GM18499 (cell line): ENCODE results near the gene ITPKC.
"Not testable (repeated sequence)": the region's sequence is repeated elsewhere in the genome, so short reads cannot be mapped to it uniquely, and the experiment has no call there.

ENCODE experiments used
- ATAC-seq: cut with Tn5 transposase; IDR thresholded peaks from one replicate; pipeline ENCODE4 v1.9.1; 2021; ENCODE audit warnings: moderate number of reproducible peaks; ENCODE audit not compliant: insufficient read depth, unreplicated experiment

ITPKC gene

GRCh38 chr19:40714441-40715299 is 2.2 kb upstream of the ITPKC start:
- no peak for ATAC-seq

- no peak for ATAC-seq
Measured at GRCh38 chr19:40716031-40716481, 856 bp upstream of the ITPKC start.

GRCh38 chr19:40717325-40717879 is 490 bp downstream of the ITPKC start:
- no peak for ATAC-seq

- ATAC-seq: no peak
Measured at GRCh38 chr19:40717880-40718773, 1.2 kb downstream of the ITPKC start.

- no peak for ATAC-seq
Measured at GRCh38 chr19:40718774-40719391, 2.0 kb downstream of the ITPKC start.

DNA sequence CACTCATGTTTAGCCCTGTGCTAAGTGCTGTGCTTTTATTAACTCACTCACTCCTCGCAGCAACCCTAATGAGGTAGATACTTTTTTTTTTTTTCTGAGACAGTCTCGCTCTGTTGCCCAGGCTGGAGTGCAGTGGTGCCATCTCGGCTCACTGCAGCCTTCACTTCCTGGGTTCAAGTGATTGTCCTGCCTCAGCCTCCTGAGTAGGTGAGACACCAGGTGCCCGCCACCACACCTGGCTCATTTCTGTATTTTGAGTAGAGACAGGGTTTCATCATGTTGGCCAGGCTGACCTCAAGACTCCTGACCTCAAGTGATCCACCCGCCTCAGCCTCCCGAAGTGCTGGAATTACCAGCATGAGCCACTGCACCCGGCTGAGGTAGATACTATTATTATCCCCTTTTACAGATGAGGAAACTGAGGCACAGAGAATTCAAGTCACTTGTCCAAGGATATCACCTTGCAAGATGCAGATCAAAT is 2.5 kb downstream of the ITPKC start:
- no peak for ATAC-seq

DNA sequence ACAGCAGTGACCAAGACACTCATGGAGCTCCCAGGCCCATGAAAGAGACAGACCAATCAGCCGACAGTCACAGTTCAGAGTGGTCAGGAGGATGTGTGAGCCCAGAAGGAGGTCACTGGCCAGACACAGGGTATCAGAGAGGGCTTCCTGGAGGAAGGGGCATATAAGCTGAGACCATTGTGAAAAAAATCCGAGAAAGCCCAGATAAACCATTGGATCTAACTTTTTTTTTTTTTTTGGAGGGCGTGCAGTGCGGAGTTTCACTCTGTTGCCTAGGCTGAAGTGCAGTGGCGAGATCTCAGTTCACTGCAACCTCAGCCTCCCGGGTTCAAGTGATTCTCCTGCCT is 4.2 kb downstream of the ITPKC start:
- ATAC-seq: no peak

GRCh38 chr19:40721936-40722661 is 5.2 kb downstream of the ITPKC start:
- no peak for ATAC-seq

GRCh38 chr19:40723661-40724254 is 6.8 kb downstream of the ITPKC start:
- ATAC-seq: no peak

GRCh38 chr19:40724315-40724714 is 7.4 kb downstream of the ITPKC start:
- no peak for ATAC-seq

DNA sequence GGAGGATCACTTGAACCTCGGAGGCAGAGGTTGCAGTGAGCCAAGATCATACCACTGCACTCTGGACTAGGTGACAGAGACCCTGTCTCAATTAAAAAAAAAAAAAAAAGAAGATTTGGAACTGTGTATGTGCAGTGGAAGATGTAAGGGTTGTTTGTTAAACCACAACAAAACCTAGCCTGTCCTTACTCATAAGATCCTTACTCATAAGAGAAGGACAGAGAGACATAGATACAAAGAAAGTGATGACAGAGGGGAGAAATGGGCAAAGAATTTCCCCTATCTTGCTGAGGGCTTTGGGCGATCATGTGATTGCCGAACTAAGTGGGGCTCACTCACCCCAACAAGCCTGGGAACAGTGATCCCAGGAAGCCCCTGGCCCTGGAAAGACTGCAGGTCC is 7.9 kb downstream of the ITPKC start:
- no peak for ATAC-seq

DNA sequence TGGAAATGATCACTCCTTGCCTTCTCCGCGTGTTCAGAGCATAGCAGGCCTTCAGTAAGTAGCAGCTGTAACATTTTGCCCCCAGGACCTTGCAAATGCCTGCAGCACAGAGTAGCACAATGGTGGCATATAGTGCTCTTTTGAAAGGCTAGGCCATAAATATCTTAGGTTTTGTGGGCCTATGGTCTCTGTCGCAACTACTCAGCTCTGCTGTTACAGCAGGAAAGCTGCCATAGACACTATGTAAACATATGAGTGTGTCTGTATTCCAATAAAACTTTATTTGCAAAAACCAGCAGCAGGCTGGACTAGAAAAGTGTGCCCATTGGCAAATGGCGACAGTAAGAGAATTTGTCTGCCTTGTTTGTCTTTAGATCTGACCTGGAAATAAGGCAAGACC is 9.4 kb downstream of the ITPKC start:
- no peak for ATAC-seq

GRCh38 chr19:40730065-40730464 is 13.2 kb downstream of the ITPKC start:
- not testable (repeated sequence) for ATAC-seq

- ATAC-seq: not testable (repeated sequence)
Measured at GRCh38 chr19:40732304-40732703, 15.4 kb downstream of the ITPKC start.

GRCh38 chr19:40733149-40733548 is 16.2 kb downstream of the ITPKC start:
- no peak for ATAC-seq

- no peak for ATAC-seq
Measured at GRCh38 chr19:40735013-40735771, 18.3 kb downstream of the ITPKC start.

DNA sequence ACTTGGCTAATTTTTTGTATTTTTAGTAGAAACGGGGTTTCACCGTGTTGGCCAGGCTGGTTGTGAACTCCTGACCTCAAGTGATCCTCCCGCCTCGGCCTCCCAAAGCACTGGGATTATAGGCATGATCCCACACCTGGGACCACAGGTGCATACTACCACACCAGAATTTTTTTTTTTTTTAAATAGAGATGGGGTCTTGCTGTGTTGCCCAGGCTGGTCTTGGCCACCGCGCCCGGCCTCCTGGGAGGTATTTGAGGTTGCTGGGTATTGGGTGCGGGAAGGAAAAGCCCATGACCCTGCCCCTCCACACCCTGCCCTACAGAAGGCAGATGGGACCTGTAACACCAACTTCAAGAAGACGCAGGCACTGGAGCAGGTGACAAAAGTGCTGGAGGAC is 19.7 kb downstream of the ITPKC start:
- no peak for ATAC-seq

DNA sequence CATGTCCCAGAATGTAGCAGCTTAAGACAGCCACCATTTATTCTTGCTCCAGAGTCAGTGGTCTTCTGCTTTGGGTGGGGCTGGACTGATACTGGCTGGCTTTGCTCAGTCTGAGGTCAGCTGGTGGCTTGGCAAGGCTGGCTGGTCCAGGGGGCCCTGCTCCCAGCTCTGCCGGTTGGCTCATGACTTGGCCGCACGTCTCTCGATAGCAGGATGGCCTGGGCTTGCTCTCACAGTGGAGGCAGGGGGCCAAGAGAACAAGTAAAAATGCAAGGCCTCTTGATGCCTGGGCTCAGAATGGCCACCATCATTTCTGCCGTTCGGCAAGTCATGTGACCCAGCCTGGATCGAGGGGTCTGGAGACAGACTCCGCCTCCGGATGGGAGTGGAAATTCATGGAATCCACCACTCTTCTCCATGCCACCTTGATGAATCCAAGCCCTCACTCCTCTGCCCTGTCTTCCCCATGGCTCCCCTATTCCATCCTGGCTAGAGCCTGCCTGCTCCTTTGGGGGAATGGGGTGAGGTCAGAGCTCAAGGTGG is 20.3 kb downstream of the ITPKC start:
- no peak for ATAC-seq
